Calu3 (cell line): ENCODE data around the gene USO1. TPM values are rescaled to one million over a fixed set of nuclear protein-coding genes. Genes with fewer than 3 reads are reported as not detected.

Experiments used
- Bru-seq: library from RNA; stranded (reverse); fragments of 400-500 nt; gene quantifications from one replicate; lab custom pipeline; 2021; lab: Mats Ljungman, UMichigan
- BruChase-seq, 2 experiments: library from RNA; stranded (reverse); fragments of 400-500 nt; gene quantifications; one replicate each; lab custom pipeline; 2021; lab: Mats Ljungman, UMichigan
- BruUV-seq: library from RNA; stranded (reverse); fragments of 400-500 nt; replicated peaks from 2 replicates; lab custom pipeline; 2021; lab: Mats Ljungman, UMichigan
- CTCF ChIA-PET: fragments of 300-600 bp; sonication (Branson Sonifier 250); formaldehyde crosslinking; loops from one replicate; lab custom pipeline; 2022; ENCODE audit warnings: antibody characterized with exemption; lab: Charles Lee
- DNase-seq: peaks from one replicate; pipeline ENCODE4 v3.0.0; 2022
- H3K27ac Mint-ChIP-seq: one replicate; pipeline ENCODE4 v1.8.0; 2022; ENCODE audit warnings: mixed read lengths; ENCODE audit not compliant: unreplicated experiment
- H3K27me3 Mint-ChIP-seq: one replicate; pipeline ENCODE4 v1.8.0; 2022; ENCODE audit warnings: mixed read lengths; ENCODE audit not compliant: unreplicated experiment
- H3K36me3 Mint-ChIP-seq: one replicate; pipeline ENCODE4 v1.8.0; 2022; ENCODE audit warnings: mild to moderate bottlenecking, moderate library complexity, mixed read lengths; ENCODE audit not compliant: insufficient read depth, unreplicated experiment
- H3K4me1 Mint-ChIP-seq: one replicate; pipeline ENCODE4 v1.8.0; 2022; ENCODE audit warnings: mild to moderate bottlenecking, low read depth, mixed read lengths; ENCODE audit not compliant: unreplicated experiment
- H3K4me3 Mint-ChIP-seq: one replicate; pipeline ENCODE4 v1.8.0; 2022; ENCODE audit warnings: mild to moderate bottlenecking, low read depth, moderate library complexity, mixed read lengths; ENCODE audit not compliant: unreplicated experiment
- H3K9me3 Mint-ChIP-seq: one replicate; pipeline ENCODE4 v1.8.0; 2022; ENCODE audit warnings: low read depth, mixed read lengths; ENCODE audit not compliant: unreplicated experiment
- intact Hi-C: fragments of 100-400 bp; cut with micrococcal nuclease; formaldehyde crosslinking; loops from one replicate; pipeline ENCODE4 v1.10.0; 2022; ENCODE audit not compliant: unreplicated experiment
- long read RNA-seq: library from polyadenylated mRNA; stranded (forward); transcript quantifications from one replicate; pipeline ENCODE4 v2.0.0, GENCODE V29; 2022
- total RNA-seq: library from RNA; stranded (reverse); gene quantifications from 2 replicates; pipeline ENCODE4 v1.2.3, GENCODE V29; 2022
- TF ChIP-seq, protein P1 (sequence below): fragments of 200-600 bp; IDR thresholded peaks from one replicate; pipeline ENCODE4 v1.8.0; 2022; ENCODE audit warnings: antibody characterized with exemption; ENCODE audit not compliant: unreplicated experiment

Gene USO1, protein sequence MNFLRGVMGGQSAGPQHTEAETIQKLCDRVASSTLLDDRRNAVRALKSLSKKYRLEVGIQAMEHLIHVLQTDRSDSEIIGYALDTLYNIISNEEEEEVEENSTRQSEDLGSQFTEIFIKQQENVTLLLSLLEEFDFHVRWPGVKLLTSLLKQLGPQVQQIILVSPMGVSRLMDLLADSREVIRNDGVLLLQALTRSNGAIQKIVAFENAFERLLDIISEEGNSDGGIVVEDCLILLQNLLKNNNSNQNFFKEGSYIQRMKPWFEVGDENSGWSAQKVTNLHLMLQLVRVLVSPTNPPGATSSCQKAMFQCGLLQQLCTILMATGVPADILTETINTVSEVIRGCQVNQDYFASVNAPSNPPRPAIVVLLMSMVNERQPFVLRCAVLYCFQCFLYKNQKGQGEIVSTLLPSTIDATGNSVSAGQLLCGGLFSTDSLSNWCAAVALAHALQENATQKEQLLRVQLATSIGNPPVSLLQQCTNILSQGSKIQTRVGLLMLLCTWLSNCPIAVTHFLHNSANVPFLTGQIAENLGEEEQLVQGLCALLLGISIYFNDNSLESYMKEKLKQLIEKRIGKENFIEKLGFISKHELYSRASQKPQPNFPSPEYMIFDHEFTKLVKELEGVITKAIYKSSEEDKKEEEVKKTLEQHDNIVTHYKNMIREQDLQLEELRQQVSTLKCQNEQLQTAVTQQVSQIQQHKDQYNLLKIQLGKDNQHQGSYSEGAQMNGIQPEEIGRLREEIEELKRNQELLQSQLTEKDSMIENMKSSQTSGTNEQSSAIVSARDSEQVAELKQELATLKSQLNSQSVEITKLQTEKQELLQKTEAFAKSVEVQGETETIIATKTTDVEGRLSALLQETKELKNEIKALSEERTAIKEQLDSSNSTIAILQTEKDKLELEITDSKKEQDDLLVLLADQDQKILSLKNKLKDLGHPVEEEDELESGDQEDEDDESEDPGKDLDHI
- 45.2 and 45.4 TPM in 2 replicates for total RNA-seq
- Bru-seq, nascent RNA = percentile 82 among the genes with signal in this experiment
- BruChase-seq, experiment 1, labeled RNA remaining after a 6-hour chase = percentile 83 among the genes with signal in this experiment
- percentile 81 among the genes with signal in this experiment for BruChase-seq, experiment 2, labeled RNA remaining after a 2-hour chase
- long read RNA-seq, full-length matches to known transcripts = 7 of 42 reads
- long read RNA-seq, partial matches to known transcripts = 1 of 42 reads
- long read RNA-seq, other reads (novel, unspliced or antisense) = 34 of 42 reads

DNA sequence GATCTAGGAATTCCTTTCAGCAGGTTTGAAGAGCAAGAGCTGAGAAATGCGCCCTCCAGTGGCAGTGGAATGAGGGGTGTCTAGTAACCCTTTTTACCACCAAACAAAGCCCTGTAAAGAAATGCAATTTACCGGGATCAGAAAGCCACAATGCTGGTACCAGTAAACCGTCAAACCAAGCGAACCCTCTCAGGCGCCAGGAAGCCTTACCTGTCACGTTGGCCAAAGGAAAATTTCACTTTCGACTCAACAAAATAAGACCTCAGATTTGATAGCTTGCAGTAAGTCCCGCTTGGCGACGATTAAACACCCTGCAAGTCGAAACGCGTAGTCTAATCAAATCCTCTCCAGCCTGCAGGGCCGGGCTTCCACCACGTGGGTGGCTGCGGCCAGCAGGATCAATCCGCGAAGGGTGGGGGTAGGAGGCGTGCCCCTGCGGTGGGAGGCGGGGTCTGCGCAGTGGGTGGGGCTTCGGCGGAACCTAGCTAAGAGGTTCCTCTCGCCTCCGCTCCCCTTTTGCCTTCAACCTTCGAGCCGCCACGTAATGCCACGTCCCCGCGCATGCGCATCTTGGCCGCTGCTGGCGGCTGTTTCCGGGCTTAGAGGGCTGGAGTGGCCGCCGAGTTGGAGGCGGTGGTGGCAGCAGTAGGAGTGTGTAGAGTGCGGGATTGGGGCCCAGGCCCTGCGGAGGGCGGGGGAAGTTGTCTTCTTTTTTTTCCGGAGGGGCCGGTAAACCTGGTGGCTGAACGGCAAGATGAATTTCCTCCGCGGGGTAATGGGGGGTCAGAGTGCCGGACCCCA, at the start of gene USO1:
Gene USO1, plus strand, starts transcription at position 512 of the 801 bp plus-strand sequence. Its CDS starts 243 bp downstream, at position 755.
- Mint-ChIP-seq H3K4me3 (peak within 1 kb of the TSS; percentile 91), H3K27me3 (no peaks in the 10 kb centered on the region), H3K36me3 (peaks cover 31% of the 10 kb centered on the region), H3K9me3 (no peaks in the 10 kb centered on the region), H3K4me1 (peaks cover 29% of the 10 kb centered on the region), H3K27ac (peak within 1 kb of the TSS; percentile 96)
- CTCF ChIA-PET = interaction anchor here (0.5 to 1.6 kb wide), 13 partner anchors 9 to 850 kb away, joined by 3 to 6 read pairs (median 3); partner anchors contain the start of gene G3BP2
- peak; percentile 97 for DNase-seq
- BruUV-seq = no TSS peak
- intact Hi-C loops = loop anchor here (5.0 kb wide), 2 partner anchors 52 to 72 kb away; partner anchors contain the start of gene G3BP2
- TF ChIP-seq, protein P1, sequence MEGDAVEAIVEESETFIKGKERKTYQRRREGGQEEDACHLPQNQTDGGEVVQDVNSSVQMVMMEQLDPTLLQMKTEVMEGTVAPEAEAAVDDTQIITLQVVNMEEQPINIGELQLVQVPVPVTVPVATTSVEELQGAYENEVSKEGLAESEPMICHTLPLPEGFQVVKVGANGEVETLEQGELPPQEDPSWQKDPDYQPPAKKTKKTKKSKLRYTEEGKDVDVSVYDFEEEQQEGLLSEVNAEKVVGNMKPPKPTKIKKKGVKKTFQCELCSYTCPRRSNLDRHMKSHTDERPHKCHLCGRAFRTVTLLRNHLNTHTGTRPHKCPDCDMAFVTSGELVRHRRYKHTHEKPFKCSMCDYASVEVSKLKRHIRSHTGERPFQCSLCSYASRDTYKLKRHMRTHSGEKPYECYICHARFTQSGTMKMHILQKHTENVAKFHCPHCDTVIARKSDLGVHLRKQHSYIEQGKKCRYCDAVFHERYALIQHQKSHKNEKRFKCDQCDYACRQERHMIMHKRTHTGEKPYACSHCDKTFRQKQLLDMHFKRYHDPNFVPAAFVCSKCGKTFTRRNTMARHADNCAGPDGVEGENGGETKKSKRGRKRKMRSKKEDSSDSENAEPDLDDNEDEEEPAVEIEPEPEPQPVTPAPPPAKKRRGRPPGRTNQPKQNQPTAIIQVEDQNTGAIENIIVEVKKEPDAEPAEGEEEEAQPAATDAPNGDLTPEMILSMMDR = peak; percentile 44

DNA sequence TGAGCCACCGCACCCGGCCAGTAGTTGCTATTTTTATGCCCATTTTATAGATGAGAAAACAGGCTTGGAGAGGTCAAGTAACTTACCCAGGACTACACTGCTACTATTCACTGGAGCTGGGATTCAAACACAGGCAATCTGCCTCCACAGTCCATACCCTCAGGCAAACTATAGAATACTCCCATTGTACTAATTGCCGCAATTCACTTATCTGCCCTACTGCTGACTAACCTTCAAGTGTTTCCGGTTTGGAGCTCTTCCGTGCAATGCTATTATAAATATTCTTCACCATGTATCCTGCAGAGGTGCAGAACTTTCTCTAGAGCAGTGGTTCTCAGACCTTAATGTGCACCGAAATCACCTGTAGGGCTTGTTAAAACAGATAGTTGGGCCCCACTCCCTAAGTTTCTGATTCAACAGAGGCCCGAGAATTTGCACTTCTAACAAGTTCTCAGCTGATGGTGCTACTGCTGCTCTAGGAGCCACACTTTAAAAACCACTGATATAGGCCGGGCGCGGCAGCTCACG, 49.3 kb upstream of the USO1 start:
- no peak for DNase-seq
- peaks cover 32% of the 10 kb centered on the region for H3K36me3 Mint-ChIP-seq
- peaks cover 15% of the 10 kb centered on the region for H3K4me1 Mint-ChIP-seq
- H3K27ac Mint-ChIP-seq = no peak overlapping the region
- no peaks in the 10 kb centered on the region for H3K9me3 Mint-ChIP-seq
- H3K4me3 Mint-ChIP-seq = no peak overlapping the region
- CTCF ChIA-PET = no interaction called here
- intact Hi-C loops = no loop called here
- TF ChIP-seq, protein P1 = no peak
- no peaks in the 10 kb centered on the region for H3K27me3 Mint-ChIP-seq
- no TSS peak for BruUV-seq

DNA sequence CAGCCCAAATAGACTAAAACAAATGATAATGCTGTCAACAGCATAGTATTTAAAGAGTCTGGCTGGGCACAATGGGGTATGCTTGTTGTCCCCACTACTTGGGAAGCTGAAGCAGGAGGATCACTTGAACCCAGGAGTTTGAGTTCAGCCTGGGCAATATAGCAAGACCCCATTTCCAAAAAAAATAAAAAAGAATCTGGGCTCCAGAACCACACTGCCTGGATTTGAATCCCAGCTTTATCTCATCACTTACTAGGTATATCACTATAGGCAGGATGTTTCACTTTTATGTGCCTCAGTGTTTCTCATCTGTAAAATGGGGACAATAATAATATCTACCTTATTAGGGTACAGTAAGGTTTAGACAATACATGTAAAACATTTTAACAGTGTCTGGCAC, 45.9 kb upstream of the USO1 start:
- Mint-ChIP-seq H3K4me3 (no peak overlapping the region), H3K4me1 (no peaks in the 10 kb centered on the region), H3K36me3 (peaks cover 8% of the 10 kb centered on the region), H3K27me3 (no peaks in the 10 kb centered on the region), H3K27ac (no peak overlapping the region), H3K9me3 (no peaks in the 10 kb centered on the region)
- no peak for DNase-seq
- TF ChIP-seq, protein P1 = no peak
- intact Hi-C loops = no loop called here
- BruUV-seq = no TSS peak
- CTCF ChIA-PET = no interaction called here
